Activated CD4-positive, CD25-positive, alpha-beta regulatory T cell treated with anti-CD3 and anti-CD28 coated beads, Interleukin-2, amount 50 U/mL, for 16 hours (primary cell): ENCODE data around the gene UBA5.
"Not testable (repeated sequence)": the region's sequence is repeated elsewhere in the genome, so short reads cannot be mapped to it uniquely, and the experiment has no call there.

ENCODE experiments used
- DNase-seq: peaks from one replicate; pipeline ENCODE4 v3.0.0-alpha.2; 2020; ENCODE audit warnings: low read depth, low spot score

Gene UBA5

DNA sequence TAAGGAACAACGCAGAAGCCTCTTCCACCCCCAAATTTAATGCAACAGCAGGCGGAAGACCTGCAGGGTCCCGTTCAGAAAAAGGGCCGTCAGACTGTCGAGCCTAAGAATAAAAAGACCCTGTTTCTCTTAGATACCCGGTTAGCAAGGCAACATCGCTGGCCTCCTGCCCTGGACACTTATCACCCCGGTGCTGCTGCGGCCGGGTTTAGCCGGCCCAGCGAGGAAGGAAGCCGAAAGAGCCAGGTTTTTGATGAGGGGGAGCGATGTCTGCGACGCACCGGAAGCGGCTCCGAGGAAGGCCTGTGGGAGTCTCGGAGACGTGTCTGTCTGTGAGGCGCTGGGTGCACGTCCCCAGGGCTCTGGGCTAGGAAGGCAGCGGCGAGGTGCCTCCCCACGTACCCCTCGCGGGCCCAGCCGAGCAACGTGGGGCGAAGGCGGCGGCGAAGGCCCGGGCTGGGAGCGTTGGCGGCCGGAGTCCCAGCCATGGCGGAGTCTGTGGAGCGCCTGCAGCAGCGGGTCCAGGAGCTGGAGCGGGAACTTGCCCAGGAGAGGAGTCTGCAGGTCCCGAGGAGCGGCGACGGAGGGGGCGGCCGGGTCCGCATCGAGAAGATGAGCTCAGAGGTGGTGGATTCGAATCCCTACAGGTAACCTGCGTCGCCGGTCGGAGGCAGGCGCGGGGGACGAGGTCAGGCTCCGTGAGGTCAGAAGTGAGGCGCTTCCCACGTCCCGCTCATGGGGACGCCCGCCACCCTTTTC, at the start of gene UBA5:
Gene UBA5 (plus strand): TSS at position 278 of the 759 bp plus-strand sequence. CDS start 209 bp downstream, at position 487.
- DNase-seq = peak; percentile 38

DNA sequence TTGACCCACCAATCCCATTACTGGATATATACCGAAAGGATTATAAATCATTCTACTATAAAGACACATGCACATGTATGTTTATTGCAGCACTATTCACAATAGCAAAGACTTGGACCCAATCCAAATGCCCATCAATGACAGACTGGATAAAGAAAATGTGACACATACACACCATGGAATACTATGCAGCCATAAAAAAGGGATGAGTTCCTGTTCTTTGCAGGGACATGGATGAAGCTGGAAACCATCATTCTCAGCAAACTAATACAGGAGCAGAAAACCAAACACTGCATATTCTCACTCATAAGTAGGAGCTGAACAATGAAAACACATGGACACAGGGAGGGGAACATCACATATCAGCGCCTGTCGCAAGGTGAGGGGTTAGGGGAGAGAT, 44.8 kb upstream of the UBA5 start:
- not testable (repeated sequence) for DNase-seq

GRCh38 chr3:132615881-132616280, 44.2 kb upstream of the UBA5 start:
- no peak for DNase-seq

- no peak for DNase-seq
Measured at GRCh38 chr3:132616780-132617179, 43.3 kb upstream of the UBA5 start.

- no peak for DNase-seq
Measured at GRCh38 chr3:132622148-132622547, 38.0 kb upstream of the UBA5 start.

GRCh38 chr3:132622761-132623160, 37.4 kb upstream of the UBA5 start:
- DNase-seq = no peak

- no peak for DNase-seq
Measured at GRCh38 chr3:132623646-132624045, 36.5 kb upstream of the UBA5 start.

GRCh38 chr3:132624790-132625189, 35.3 kb upstream of the UBA5 start:
- no peak for DNase-seq

DNA sequence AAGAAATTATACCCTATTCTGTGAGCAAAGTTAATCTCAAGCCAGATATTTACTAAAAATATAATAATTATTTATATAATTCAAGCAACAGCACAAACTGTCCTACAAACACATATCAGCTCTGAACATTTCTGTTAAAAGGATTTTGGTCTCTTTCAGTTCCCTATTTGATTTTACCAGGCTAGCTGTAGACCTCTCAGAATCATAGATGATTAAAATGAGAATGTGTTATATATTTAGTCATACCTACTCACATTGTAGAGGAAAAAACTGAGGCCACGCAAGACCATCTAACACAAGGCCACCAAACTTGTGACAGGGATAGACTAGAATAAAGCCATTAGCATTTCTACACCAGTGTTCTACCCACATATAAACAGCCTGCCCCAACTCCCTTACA, 34.5 kb upstream of the UBA5 start:
- no peak for DNase-seq

GRCh38 chr3:132626955-132627354, 33.2 kb upstream of the UBA5 start:
- DNase-seq = no peak

DNA sequence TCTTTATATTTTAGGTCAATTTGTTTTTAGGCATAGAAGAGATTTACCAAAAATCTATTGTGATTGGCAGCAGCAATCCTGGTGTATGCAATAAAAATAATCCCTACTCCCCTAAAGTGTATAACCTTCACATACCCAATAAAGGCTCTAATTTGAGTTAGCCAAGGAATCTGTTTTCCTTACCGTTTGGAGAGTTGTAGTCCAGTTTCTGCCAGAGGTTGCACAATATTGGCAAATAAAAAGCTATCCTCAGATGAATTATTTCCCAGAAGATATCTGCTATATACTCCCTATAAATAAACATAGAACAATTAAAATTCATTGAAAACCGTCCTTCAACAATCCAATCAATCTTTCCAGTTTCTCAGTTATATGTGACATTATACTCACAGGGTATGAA, 32.0 kb upstream of the UBA5 start:
- DNase-seq = no peak

GRCh38 chr3:132629928-132630327, 30.2 kb upstream of the UBA5 start:
- no peak for DNase-seq

DNA sequence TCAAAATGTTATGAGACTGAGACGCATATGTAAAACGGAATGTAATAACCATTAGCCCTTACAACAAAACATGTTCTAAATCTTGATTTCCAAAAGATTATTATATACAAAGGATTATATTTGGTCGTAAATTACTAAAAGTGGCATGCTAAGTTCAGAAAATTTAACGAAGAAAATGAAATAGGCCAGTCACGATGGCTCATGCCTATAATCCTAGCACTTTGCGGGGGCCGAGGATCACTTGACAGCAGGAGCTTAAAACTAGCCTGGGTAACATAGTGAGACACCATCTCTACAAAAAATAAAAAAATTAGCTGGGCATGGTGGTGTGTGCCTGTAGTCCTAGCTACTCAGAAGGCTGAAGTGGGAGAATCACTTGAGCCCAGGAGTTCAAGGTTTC, 29.5 kb upstream of the UBA5 start:
- no peak for DNase-seq

GRCh38 chr3:132635052-132635451, 25.1 kb upstream of the UBA5 start:
- DNase-seq = no peak

DNA sequence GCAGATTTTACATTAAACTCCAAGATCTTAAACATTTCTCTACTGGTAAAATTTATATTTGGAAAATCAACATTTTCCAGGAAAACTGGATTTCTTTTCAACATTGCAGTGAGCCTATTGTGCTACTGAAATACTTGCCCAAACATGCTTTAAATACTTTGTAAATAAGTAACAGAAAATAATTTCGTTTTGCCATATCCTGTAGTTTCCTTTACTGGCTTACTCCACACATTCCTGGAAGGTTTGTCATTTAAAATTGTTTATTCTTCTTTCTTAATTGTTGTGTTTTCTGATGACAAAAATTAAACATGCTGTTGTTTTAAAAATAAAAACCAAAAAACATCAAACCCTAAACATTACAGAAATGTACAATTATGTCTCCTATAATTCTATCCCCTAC, 22.5 kb upstream of the UBA5 start:
- DNase-seq = no peak

DNA sequence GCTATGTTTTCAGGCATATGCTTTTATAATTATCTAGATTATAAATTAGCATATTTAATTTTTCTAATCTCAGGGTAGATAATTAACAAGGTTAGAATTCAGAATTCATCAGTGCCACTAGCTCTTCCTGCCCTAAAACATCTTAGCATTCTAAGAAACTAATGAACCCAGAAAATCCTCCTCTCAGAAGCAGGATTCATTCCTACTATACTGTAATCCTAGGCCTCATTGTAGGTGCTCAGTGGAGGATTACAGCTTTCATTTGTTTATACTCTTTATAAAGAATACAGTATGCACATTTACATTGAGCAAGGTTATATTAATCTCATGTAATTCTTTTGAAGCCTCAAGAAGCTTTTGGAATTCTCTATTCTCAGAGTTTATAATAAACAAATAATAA, 21.4 kb upstream of the UBA5 start:
- DNase-seq = no peak

DNA sequence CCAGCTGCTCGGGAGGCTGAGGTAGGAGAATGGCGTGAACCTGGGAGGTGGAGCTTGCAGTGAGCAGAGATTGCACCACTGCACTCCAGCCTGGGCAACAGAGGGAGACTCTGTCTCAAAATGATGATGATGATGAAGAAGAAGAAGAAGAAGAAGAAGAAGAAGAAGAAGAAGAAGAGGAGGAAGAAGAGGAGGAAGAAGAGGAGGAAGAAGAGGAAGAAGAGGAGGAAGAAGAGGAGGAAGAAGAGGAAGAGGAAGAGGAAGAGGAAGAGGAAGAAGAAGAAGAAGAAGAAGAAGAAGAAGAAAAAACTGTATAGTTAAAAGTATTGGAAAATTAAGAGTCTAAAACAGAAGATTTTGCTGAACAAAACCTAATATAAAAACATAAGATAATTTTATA, 18.7 kb upstream of the UBA5 start:
- DNase-seq = not testable (repeated sequence)

DNA sequence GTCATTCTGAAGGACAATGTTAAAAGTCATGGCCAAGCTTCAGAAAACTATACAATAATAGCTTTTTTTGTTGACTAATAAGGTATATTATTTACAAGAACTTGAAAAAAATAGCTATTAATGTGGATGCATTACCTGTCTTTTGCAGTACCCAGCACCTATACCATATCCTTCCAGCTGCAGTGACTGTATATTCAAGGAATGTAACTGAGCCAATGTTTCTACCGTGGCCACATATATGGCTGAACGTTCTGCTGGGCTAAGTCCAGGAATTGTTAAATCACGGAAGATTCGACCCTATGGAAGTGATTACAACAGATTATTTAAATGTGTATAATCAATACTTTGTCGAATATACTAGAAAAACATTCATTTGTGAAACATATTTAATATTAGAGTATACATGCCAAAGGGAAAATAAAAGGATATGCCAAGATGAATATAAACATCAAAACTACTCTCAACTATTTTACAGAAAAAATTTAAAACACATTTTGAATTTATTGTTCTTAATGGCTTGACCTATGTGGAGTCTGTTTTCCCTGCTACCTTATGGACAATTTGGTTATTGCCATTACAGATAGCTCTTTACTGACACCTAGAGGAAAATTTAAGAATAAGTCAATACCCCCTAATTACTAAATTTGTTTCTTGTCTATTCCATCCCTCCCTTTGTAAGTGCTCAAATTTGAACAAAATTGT, 18.1 kb upstream of the UBA5 start:
- DNase-seq = no peak

GRCh38 chr3:132642539-132642847, 17.6 kb upstream of the UBA5 start:
- no peak for DNase-seq

GRCh38 chr3:132643366-132643765, 16.8 kb upstream of the UBA5 start:
- no peak for DNase-seq

DNA sequence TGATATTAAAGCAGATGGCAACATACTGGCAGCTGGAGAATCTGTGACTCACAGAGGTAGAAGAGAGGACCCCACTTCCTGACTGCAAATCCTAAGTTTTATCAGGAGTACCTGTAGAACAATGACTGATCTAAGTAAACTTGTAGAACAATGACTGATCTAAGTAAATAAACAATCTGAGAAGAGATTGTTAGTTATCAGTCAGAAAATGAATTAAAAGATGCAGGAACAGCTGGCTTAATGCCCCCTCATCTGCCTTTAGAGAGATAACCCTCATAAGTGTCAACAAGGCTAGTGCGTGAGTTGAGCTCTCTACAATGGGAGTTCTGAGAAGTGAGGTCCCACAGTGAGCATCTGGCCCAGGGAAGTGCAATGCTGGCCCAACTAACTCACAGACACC, 15.1 kb upstream of the UBA5 start:
- no peak for DNase-seq

DNA sequence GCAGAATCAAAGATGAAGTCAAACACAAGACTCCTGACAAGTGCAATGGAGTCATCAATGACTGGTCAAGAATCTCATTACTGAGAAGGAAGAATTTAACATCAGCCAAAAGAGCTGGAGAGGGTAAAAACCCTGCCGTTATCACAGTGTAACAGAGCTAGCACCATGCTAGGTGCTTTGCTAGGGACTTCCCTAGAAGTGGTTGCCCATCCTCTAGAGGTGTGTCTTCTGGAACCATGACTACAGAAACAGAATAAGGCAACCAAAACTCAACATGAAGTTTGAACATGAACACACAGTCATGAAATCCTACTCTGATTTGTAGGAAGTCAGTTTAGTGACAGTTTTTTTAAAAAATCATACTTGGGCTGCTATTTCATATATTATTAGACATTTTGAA, 10.0 kb upstream of the UBA5 start:
- DNase-seq = no peak

DNA sequence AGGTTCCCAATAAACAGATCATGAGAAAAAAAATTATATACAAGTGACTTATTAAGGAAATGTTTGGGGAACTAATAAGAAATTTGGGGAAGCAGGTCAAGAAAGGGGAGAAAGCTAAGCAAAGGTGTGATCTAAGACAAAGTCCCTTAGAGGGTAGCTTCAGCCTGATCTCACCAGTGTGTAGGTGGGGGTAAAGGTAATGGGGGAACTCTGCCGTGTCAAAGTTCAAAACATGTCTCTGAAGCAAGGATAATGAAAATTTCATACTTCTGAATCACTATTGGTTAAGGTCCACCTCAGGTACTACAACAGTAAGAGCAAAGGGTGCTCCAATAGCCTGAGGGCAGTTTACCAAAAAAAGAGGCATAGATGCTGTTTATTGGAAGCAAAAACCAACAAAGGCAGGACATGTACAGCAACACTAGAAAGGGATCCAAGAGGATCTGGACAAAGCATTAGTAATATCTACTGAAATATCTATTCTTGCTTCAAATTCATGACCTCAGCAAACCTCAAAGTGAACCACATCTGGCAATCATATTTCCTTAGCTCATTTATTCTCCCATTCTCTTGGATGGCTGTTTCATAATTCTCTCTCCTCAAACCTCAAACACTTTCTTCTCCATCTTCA, 7.4 kb upstream of the UBA5 start:
- DNase-seq = no peak
